OCI-LY1 (cell line): ENCODE data around the gene OGA.

Source experiments
- H2AFZ ChIP-seq: fragments of 200-600 bp; sonication (generic), shearing (Covaris generic); 2 replicates; pipeline ENCODE4 v1.6.0; 2014; ENCODE audit warnings: antibody characterized with exemption, mild to moderate bottlenecking, low read length
- H3F3A ChIP-seq: fragments of 200-600 bp; sonication (generic), shearing (Covaris generic); 2 replicates; pipeline ENCODE4 v1.6.0; 2014; ENCODE audit warnings: mild to moderate bottlenecking, antibody characterized with exemption, low read length, moderate library complexity; ENCODE audit not compliant: insufficient read depth
- H3K27ac ChIP-seq: fragments of 200-600 bp; sonication (generic); 2 replicates; pipeline ENCODE4 v1.5.1; 2014; ENCODE audit warnings: low read length, mixed run types, mild to moderate bottlenecking, low read depth; ENCODE audit not compliant: poor library complexity, severe bottlenecking
- H3K27me3 ChIP-seq: fragments of 200-600 bp; sonication (generic); 2 replicates; pipeline ENCODE4 v1.6.0; 2014; ENCODE audit warnings: antibody characterized with exemption, mild to moderate bottlenecking, low read length, moderate library complexity; ENCODE audit not compliant: insufficient read depth
- H3K36me3 ChIP-seq: fragments of 200-600 bp; sonication (generic); 2 replicates; pipeline ENCODE4 v1.6.1; 2014; ENCODE audit warnings: mild to moderate bottlenecking, antibody characterized with exemption, low read length, moderate library complexity, mixed read lengths; ENCODE audit not compliant: insufficient read depth
- H3K4me1 ChIP-seq: fragments of 200-600 bp; sonication (generic); 2 replicates; pipeline ENCODE4 v1.5.1; 2014; ENCODE audit warnings: mild to moderate bottlenecking, low read length, moderate library complexity; ENCODE audit not compliant: insufficient read depth, severe bottlenecking
- H3K4me2 ChIP-seq: fragments of 200-600 bp; sonication (generic), shearing (Covaris generic); 2 replicates; pipeline ENCODE4 v1.6.1; 2014; ENCODE audit warnings: low read length
- H3K4me3 ChIP-seq: fragments of 200-600 bp; sonication (generic); 2 replicates; pipeline ENCODE4 v1.5.1; 2014; ENCODE audit warnings: low read length, low read depth, mild to moderate bottlenecking, mixed read lengths; ENCODE audit not compliant: poor library complexity, severe bottlenecking
- H3K79me2 ChIP-seq: fragments of 200-600 bp; shearing (Covaris generic); 2 replicates; pipeline ENCODE4 v1.6.1; 2016; ENCODE audit warnings: mixed run types, low read length, mixed read lengths; ENCODE audit not compliant: insufficient read depth
- H3K9ac ChIP-seq: fragments of 200-600 bp; sonication (generic), shearing (Covaris generic); 2 replicates; pipeline ENCODE4 v1.6.1; 2014; ENCODE audit warnings: mild to moderate bottlenecking, low read length, mixed read lengths
- H3K9me2 ChIP-seq: fragments of 200-600 bp; sonication (generic), shearing (Covaris generic); 2 replicates; pipeline ENCODE4 v1.6.1; 2014; ENCODE audit warnings: low read depth, mild to moderate bottlenecking, low read length, mixed read lengths
- H3K9me3 ChIP-seq: fragments of 200-600 bp; shearing (Covaris generic); 2 replicates; pipeline ENCODE4 v1.6.1; 2014; ENCODE audit warnings: low read length, mixed read lengths
- H4K20me1 ChIP-seq: fragments of 200-600 bp; sonication (generic), shearing (Covaris generic); 2 replicates; pipeline ENCODE4 v1.6.0; 2016; ENCODE audit warnings: mild to moderate bottlenecking, low read length; ENCODE audit not compliant: insufficient read depth
- EZH2 ChIP-seq: fragments of 200-600 bp; sonication (generic), shearing (Covaris generic); IDR thresholded peaks from 2 replicates; pipeline ENCODE4 v1.8.0; 2017; ENCODE audit warnings: borderline replicate concordance, mixed run types, mild to moderate bottlenecking, antibody characterized with exemption, low read length, moderate library complexity, mixed read lengths
- TF ChIP-seq, protein P1 (sequence below): fragments of 200-600 bp; sonication (generic), shearing (Covaris generic); IDR thresholded peaks from 2 replicates; pipeline ENCODE4 v1.5.1; 2017; ENCODE audit warnings: mild to moderate bottlenecking, antibody characterized with exemption, low read length, moderate library complexity, mixed read lengths

The OGA gene

DNA sequence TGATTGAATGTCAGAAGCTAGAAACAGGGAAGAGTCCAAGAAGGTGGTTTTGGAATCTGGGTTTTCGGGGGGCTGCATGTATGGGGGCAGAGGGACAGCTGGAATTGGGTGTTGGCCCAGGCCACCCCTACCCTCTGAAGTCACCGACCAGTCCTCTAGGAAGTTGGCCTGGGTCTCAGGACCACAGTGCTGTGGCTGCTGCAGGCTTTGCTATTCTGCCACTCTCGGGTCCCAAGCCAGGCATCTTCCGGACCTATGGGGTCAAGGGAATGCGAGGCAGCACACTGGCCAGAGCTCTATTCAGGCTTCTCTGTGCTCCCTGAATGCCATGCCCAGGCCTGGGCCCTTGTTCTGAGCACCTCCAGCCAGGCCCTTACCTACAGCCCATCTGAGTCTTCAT lies 55.5 kb downstream of the OGA start:
- H3K4me1 ChIP-seq, result no peaks in the 10 kb centered on the region
- no peaks in the 10 kb centered on the region for H4K20me1 ChIP-seq
- H3F3A ChIP-seq, result no peaks in the 10 kb centered on the region
- H3K27me3 ChIP-seq, result no peaks in the 10 kb centered on the region
- no peaks in the 10 kb centered on the region for H3K36me3 ChIP-seq
- no peak for TF ChIP-seq EZH2
- TF ChIP-seq, protein P1, sequence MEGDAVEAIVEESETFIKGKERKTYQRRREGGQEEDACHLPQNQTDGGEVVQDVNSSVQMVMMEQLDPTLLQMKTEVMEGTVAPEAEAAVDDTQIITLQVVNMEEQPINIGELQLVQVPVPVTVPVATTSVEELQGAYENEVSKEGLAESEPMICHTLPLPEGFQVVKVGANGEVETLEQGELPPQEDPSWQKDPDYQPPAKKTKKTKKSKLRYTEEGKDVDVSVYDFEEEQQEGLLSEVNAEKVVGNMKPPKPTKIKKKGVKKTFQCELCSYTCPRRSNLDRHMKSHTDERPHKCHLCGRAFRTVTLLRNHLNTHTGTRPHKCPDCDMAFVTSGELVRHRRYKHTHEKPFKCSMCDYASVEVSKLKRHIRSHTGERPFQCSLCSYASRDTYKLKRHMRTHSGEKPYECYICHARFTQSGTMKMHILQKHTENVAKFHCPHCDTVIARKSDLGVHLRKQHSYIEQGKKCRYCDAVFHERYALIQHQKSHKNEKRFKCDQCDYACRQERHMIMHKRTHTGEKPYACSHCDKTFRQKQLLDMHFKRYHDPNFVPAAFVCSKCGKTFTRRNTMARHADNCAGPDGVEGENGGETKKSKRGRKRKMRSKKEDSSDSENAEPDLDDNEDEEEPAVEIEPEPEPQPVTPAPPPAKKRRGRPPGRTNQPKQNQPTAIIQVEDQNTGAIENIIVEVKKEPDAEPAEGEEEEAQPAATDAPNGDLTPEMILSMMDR, result no peak
- no peak overlapping the region for H3K27ac ChIP-seq
- no peaks in the 10 kb centered on the region for H3K79me2 ChIP-seq
- H2AFZ ChIP-seq, result no peak overlapping the region
- no peak overlapping the region for H3K9ac ChIP-seq
- no peaks in the 10 kb centered on the region for H3K9me2 ChIP-seq
- H3K4me3 ChIP-seq, result no peak overlapping the region
- H3K9me3 ChIP-seq, result no peaks in the 10 kb centered on the region
- H3K4me2 ChIP-seq, result no peak overlapping the region

DNA sequence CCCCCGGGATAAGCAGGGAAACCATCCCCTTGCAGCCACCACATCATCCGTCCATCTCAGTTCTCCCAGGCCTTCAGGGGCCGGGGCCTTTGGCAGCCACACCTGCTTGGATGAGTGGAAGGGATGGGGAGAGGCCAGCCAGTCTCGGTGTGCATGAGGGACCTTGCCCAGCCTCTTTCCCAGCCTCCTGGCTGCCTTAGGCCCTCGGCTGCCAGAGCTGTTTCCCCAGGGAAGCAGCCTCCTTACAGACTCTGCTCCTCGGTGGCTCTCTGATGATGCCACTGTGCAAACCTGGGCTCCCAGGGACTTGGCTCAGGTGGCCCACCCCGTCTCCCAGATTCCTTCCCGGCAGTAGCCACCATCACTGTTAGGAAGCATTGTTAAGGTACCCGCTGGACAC lies 57.0 kb downstream of the OGA start:
- H3K4me1 ChIP-seq, result no peaks in the 10 kb centered on the region
- H3K9ac ChIP-seq, result no peak overlapping the region
- H3K27ac ChIP-seq, result no peak overlapping the region
- H3K27me3 ChIP-seq, result no peaks in the 10 kb centered on the region
- H3K36me3 ChIP-seq, result no peaks in the 10 kb centered on the region
- no peak overlapping the region for H2AFZ ChIP-seq
- H3K9me2 ChIP-seq, result no peaks in the 10 kb centered on the region
- H3K9me3 ChIP-seq, result no peaks in the 10 kb centered on the region
- no peak overlapping the region for H3K4me2 ChIP-seq
- no peaks in the 10 kb centered on the region for H3K79me2 ChIP-seq
- no peaks in the 10 kb centered on the region for H3F3A ChIP-seq
- H3K4me3 ChIP-seq, result no peak overlapping the region
- TF ChIP-seq, protein P1, result no peak
- no peak for TF ChIP-seq EZH2
- H4K20me1 ChIP-seq, result no peaks in the 10 kb centered on the region

DNA sequence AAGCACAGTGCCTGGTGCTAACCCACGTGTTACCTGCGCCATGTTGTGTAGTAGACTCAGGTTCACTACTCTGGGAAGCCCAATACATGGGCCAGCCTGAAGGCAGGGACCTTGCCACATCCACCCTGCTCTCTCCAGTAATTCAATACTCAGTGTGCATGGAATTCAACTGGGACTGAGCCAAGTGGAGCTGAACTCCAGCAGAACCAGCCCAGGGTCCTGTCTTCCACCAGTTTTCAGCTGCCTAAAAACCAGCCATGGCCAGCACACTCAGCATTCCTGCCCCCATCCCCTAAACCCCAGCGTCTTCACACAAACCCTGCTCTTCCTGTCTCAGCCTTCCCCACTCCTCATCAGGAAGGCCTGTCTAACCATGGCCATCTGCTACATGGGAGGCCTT lies 57.7 kb downstream of the OGA start:
- Histone ChIP-seq H3F3A (no peaks in the 10 kb centered on the region), H3K4me1 (no peaks in the 10 kb centered on the region), H3K9me2 (no peaks in the 10 kb centered on the region), H3K27ac (no peak overlapping the region), H3K4me3 (no peak overlapping the region), H3K27me3 (no peaks in the 10 kb centered on the region), H3K79me2 (no peaks in the 10 kb centered on the region), H3K4me2 (no peak overlapping the region), H3K9ac (no peak overlapping the region), H3K36me3 (no peaks in the 10 kb centered on the region), H4K20me1 (no peaks in the 10 kb centered on the region), H2AFZ (no peak overlapping the region), H3K9me3 (no peaks in the 10 kb centered on the region)
- TF ChIP-seq EZH2, result no peak
- TF ChIP-seq, protein P1, result no peak
